ENCODE data around the gene COMMD7. TPM values are rescaled to one million over a fixed set of nuclear protein-coding genes. Genes with fewer than 3 reads are reported as not detected.

COMMD7 gene
- total and polyA plus RNA-seq, 9 of the 15 experiments (the other 6 are each of a cell fraction or from before 2014, with no cell fraction given) = 11.9 to 69.1 (median 34.7) TPM

- TF ChIP-seq, protein P1, sequence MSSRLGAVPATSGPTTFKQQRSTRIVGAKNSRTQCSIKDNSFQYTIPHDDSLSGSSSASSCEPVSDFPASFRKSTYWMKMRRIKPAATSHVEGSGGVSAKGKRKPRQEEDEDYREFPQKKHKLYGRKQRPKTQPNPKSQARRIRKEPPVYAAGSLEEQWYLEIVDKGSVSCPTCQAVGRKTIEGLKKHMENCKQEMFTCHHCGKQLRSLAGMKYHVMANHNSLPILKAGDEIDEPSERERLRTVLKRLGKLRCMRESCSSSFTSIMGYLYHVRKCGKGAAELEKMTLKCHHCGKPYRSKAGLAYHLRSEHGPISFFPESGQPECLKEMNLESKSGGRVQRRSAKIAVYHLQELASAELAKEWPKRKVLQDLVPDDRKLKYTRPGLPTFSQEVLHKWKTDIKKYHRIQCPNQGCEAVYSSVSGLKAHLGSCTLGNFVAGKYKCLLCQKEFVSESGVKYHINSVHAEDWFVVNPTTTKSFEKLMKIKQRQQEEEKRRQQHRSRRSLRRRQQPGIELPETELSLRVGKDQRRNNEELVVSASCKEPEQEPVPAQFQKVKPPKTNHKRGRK (tag; IDR thresholded peaks at IDR 0.05) = no peak
- TF ChIP-seq TRIM28 (IDR thresholded peaks at IDR 0.05) (no peak; the same call in 1 of the 2 replicates), DDX20 (tag; IDR thresholded peaks at IDR 0.05; ENCODE audit: low read depth) (0 out of 2 replicates have a peak, but pooled peaks have one; percentile 21), ZNF217 (CRISPR knock-in tag; IDR thresholded peaks at IDR 0.05) (no peak), SETDB1 (IDR thresholded peaks at IDR 0.05; ENCODE audit: low read length) (no peak), AFF1 (IDR thresholded peaks at IDR 0.05; ENCODE audit: low read depth in 1 of 2, partially characterized antibody in 2 of 2) (peak in 1 of 2 experiments; percentile 81), CHAMP1 (IDR thresholded peaks at IDR 0.05) (peak; percentile 95)
- TF ChIP-seq, protein P2, sequence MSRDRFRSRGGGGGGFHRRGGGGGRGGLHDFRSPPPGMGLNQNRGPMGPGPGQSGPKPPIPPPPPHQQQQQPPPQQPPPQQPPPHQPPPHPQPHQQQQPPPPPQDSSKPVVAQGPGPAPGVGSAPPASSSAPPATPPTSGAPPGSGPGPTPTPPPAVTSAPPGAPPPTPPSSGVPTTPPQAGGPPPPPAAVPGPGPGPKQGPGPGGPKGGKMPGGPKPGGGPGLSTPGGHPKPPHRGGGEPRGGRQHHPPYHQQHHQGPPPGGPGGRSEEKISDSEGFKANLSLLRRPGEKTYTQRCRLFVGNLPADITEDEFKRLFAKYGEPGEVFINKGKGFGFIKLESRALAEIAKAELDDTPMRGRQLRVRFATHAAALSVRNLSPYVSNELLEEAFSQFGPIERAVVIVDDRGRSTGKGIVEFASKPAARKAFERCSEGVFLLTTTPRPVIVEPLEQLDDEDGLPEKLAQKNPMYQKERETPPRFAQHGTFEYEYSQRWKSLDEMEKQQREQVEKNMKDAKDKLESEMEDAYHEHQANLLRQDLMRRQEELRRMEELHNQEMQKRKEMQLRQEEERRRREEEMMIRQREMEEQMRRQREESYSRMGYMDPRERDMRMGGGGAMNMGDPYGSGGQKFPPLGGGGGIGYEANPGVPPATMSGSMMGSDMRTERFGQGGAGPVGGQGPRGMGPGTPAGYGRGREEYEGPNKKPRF (IDR thresholded peaks at IDR 0.05; ENCODE audit: low read depth, low read length) = no peak
- TF ChIP-seq, protein P3, sequence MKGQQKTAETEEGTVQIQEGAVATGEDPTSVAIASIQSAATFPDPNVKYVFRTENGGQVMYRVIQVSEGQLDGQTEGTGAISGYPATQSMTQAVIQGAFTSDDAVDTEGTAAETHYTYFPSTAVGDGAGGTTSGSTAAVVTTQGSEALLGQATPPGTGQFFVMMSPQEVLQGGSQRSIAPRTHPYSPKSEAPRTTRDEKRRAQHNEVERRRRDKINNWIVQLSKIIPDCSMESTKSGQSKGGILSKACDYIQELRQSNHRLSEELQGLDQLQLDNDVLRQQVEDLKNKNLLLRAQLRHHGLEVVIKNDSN (CRISPR knock-in tag; IDR thresholded peaks at IDR 0.05) = no peak
- TF ChIP-seq, protein P4, sequence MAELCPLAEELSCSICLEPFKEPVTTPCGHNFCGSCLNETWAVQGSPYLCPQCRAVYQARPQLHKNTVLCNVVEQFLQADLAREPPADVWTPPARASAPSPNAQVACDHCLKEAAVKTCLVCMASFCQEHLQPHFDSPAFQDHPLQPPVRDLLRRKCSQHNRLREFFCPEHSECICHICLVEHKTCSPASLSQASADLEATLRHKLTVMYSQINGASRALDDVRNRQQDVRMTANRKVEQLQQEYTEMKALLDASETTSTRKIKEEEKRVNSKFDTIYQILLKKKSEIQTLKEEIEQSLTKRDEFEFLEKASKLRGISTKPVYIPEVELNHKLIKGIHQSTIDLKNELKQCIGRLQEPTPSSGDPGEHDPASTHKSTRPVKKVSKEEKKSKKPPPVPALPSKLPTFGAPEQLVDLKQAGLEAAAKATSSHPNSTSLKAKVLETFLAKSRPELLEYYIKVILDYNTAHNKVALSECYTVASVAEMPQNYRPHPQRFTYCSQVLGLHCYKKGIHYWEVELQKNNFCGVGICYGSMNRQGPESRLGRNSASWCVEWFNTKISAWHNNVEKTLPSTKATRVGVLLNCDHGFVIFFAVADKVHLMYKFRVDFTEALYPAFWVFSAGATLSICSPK (IDR thresholded peaks at IDR 0.05; ENCODE audit: borderline replicate concordance) = no peak
- TF ChIP-seq, protein P5, sequence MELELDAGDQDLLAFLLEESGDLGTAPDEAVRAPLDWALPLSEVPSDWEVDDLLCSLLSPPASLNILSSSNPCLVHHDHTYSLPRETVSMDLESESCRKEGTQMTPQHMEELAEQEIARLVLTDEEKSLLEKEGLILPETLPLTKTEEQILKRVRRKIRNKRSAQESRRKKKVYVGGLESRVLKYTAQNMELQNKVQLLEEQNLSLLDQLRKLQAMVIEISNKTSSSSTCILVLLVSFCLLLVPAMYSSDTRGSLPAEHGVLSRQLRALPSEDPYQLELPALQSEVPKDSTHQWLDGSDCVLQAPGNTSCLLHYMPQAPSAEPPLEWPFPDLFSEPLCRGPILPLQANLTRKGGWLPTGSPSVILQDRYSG (tag; conservative IDR thresholded peaks at IDR 0.05; ENCODE audit: low read depth) = peak; percentile 78; the same call in 1 of the 2 replicates
Observed at GRCh38 chr20:32752458-32753250, 9.4 kb upstream of the COMMD7 start (continued).
